GM21619 (cell line): ENCODE measurements around the gene FAM240B.

ENCODE experiments used
- ATAC-seq: cut with Tn5 transposase; IDR thresholded peaks from one replicate; pipeline ENCODE4 v1.9.1; 2021; ENCODE audit not compliant: unreplicated experiment

Gene FAM240B

DNA sequence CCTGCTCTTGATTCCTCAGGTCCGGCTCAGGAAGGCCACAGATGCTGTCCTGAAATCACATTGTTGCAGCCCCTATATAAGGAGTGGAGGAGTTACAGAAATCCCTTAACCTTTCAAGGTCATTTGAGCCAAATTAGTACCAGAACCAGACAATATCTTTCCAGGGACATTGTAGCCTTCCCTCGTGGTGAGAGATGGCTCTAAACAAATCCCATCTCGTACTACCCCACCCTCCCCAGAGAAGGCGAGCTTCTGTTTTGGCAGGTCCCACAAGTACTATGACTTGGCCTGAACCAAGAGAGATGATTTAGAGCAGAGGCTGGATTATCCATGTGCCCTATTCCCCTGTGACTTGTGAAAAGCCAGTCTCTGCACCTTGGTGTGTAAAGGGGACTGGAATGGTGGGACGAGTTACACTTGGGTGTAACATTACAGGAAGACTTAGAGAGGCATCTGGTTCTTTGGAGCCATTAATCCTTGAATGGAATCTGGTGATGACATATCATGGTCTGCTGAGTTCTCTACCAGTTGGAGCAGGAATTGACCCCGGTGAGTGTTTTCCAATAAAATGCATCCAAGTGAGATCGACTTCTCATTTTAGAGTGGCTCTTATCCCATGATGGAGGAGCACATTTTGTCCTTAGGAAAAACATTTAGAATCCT lies at the start of gene FAM240B:
Gene FAM240B, minus strand, starts transcription at position 51 of the 663 bp plus-strand sequence. CDS start 16,134 bp downstream, outside the sequence.
- ATAC-seq = no peak

DNA sequence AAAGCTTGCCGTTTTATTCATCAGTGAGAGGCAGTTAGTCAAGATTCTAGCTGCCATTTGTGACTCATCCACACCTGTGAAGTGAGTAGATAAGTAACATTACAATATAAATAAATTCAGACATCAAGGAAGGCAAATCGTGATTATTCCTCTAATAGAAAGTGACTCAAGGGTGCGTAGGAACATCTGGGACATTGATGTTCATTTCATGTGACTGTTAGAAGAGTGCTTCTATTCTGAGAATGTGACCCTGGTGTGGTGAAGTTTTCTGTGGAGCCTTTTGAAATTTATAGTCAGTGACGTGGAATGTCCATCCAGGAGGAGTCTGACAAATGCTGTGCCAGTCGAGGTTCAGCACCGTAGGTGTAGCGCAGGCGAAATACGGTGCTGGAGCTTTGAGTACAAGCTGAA lies 48.4 kb upstream of the FAM240B start:
- ATAC-seq = no peak

DNA sequence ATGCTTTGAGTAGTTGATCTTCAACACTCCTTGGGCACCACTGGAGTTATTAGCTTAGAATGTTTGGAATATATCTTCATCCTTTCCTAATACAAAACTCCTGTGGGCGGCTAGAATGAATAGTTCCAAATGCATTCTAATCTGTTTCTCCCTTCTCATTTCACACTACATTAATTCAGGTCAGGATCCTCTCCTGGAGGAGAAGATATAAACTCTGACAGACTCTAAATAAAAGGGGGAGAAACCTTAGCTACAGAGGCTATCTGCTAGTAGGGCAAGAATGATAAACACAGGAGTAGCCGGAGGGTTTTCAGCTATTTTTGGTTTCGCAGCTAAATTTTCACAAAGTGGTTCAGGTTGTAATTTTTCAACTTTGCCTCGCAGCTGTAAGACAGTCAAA lies 45.2 kb upstream of the FAM240B start:
- ATAC-seq = no peak

DNA sequence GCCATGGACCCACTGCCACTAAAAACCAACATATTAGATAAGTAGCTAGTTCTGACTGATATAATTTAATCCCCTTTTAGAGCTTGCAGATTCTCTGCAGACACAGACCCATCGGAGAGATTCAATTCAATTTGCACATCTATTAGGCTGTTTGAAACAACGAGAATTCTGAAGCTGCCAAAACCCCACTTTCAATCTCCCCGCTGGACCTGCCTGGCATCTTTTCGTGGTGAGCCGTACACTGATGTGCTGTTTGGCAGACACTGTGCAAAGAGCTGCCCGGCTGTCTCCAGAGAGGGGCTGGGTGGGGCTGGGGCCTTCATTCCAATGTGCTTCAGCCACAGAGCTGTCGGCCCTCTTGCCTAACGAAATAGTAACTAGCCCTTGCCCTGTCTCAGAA lies 42.1 kb upstream of the FAM240B start:
- ATAC-seq = no peak

DNA sequence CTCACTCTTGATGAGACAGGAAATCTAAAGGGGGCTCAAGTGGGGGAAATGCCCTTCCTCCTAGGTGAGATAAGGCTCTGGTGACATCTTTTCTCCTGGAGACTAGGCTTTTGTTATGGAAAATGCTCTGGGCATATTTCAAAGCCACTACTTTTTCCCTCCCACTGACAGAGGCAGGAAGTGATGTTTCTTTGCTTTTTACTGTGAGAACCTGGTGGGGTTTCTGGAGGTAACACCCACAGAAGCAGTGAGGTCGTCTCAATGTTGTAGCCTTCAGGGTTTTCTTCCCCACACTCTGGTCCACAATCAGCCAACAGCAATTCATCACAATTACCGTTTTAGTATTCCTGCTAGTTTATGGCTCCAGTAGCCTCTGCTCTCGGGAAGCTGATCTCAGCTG lies 41.4 kb upstream of the FAM240B start:
- ATAC-seq = no peak

DNA sequence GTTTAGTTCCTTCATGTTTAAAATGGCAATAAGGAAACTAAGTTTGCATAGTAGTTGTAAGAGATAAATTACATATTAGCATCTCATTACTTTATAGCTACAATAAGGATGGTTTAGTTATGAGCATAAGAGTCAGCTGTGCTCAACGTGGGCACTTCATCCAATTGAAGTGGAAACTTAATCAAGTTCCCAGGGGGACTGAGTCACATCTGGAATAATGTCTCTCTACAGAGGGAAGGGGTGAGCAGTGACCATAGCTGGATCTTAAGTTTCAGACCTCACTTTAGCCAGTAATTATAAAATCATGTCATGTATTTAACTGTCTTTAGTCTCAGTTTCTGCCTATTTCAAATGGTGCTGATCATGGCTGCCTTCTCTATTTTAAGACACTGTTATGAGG lies 36.8 kb upstream of the FAM240B start:
- ATAC-seq = no peak

DNA sequence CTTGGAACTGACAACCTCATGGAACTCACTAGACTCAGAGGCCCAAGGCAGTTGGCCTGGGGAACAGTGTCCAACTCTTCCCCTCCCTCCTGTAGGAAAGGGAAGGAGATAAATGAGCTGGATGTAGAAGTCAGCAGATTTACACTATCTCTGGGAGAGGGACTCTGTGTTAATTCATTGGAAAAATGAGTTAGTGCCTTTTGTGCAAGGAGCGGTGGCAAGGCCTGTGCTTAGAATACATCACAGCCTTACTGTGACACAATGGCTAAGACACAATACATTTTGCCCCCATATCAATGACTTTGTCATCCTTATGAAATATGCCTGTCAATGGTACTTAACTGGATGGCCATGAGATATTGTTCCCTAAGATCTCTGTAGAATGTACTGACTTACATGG lies 28.0 kb upstream of the FAM240B start:
- ATAC-seq = no peak

DNA sequence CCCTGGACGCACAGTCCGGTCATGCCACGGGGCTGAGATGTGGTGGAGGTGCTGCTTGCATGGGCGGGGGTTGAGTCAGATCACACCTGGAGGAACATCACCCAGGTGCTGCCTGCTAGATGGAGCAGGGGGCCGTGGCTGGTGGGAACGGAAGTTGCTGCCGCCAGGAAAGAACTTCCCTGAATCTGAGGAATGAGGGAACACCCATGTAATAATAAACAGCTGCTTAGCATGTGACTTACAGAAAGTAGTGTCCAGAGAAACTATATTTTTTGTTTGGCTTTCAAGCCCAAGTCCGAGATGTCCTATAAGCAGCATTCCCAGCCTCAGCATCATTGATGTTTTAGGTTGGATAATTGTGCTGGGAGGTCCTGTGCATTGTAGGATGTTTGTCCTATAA lies 27.1 kb upstream of the FAM240B start:
- no peak for ATAC-seq

DNA sequence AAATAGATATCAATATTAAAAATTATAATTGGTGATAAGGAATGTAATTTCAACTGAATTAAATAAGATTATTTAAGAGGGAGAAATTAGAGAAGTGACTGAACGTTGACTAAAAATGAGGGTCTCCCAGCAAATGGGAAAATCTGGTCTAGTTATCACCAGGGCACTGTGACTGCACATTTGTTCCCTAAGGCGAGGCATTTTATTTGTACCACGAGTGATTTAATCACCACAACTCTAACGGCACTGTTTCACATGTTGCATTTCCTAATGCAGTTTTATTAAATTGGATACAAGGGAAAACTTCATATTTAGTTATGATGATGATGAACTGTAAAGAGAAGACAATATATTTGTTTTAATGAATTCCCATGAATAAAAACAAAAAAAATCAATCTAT lies 26.4 kb upstream of the FAM240B start:
- no peak for ATAC-seq

DNA sequence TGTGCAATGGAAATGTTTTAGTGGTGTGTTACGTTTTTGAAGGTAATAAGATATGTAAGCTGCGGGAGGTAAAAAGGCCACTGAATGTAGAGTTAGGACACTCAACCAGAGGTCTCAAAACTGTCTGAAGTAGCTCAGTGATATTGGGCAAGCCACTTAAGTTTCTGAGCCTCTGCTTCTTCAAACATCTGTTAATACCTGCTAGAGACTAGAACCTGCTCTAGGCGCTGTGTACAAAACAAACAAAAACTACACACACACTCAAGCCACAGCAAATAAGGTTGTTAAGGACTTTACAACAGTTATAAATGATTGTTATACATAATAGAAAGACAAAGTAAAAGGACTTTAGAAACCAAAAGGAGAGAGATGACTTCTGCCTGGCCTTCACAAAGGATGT lies 24.6 kb upstream of the FAM240B start:
- no peak for ATAC-seq

DNA sequence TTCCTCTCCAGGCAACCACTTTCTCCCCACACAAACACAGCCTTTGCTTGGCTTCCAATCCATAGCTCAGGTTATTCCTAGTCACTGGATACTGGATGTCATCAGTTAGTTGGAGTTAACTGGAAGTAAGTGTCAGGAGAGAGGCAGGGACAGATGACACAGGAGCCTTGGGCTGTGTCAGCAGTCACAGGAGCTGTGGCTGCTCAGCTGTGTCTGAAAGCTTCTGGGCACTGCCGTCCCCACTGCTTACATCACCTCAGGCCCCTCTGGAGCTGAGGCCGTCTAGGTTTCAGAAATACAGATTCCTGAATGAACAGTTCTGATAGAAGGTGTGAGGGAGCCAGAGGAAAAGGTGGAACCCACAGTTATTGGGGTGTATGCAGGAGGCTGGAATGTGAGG lies 17.3 kb upstream of the FAM240B start:
- no peak for ATAC-seq

DNA sequence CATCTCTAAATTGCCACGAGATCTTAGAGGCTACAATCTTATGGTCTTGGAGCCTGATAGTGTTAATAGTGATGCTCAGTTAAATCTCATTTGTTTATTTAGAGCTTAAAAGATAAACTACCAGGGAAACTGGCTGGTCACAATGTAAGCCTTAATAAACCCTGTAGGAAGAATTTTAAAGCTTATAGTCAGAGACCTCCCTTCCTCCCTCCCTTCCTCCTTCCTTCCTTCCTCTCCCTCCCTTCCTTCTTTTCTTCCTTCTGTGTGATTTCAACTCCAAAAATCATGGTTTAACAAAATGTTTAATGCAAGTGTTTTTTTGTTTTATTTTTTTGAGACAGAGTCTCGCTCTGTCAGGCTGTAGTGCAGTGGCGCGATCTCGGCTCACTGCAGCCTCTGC lies 14.9 kb upstream of the FAM240B start:
- ATAC-seq = no peak

DNA sequence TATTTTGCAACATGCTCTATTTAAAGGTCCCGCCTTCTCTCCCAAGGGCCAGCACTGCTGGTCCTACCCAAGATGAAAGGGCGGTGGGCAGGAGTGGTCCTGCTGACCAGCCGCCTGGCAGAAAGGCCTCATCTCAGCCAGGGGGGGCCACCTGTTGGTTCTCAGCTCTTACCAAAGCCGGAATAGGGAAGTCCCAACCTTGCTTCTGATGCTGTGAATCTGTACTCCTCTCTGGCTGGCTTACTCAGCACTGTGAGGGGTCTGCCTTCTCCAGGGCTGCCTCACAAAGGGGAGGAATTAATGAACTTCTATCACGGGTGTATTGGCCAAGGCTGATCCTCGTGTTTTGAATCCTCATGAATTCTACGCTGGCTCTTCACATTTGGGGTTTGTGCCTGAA lies 13.6 kb upstream of the FAM240B start:
- no peak for ATAC-seq

DNA sequence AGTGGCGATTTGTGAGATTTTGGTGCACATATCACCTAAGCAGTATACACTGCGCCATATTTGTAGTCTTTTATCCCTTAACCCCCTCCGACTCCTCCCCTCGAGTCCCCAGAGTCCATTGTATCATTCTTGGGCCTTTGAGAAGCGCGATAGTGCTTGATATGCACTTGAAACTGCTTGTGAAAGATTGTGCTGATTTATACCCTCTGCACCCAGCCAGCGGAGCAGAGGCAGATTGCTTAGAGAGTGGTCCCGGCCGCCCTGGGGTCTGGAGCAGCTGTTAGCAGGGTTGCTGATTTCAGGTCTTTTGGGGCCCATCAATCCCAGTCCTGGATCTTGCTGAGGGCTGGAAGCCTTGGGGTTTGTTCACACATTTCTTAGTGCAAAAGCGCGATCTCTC lies 13.0 kb upstream of the FAM240B start:
- no peak for ATAC-seq

DNA sequence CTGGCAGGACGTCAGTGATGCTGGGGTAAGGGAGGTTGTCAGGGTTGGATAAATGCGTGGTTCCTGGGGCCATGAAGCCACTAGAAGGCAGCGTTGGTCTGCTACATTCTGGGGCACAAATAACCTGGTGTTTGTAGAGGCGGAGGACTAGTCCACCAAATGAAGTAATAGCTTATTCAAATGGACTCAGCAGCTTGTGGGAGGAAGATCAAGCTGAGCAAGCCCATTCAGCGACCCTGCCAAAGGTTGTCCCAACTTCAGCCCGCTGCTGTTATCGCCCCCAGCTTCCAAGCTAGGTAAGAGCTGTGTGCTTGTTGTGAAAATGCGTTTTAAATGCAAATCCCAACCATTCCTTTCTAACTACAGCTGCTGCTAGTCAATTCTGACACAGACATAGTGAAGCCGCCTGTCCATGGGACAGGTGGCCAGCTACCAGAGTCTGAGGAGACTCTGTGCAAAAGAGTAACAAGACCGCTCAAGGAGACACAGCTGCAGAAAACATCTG lies 7.6 kb upstream of the FAM240B start:
- no peak for ATAC-seq

DNA sequence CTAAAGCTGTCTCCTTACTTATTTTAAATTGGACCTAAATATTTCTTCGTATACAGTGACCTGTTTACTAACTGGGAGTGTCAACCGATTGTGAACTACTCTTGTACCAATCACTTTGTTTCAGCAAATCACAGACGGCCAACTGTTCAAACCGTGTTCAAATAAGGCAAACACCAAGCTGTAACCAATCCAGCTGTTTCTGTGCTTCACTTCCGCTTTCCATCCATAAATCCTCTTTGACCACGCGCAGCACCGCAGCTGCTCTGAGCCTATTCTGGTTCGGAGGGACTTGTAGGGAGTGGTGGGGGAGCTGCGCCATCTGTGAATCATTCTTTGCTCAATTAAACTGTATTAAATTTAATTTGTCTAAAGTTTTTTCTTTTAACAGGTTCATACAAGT lies 4.8 kb upstream of the FAM240B start:
- no peak for ATAC-seq

DNA sequence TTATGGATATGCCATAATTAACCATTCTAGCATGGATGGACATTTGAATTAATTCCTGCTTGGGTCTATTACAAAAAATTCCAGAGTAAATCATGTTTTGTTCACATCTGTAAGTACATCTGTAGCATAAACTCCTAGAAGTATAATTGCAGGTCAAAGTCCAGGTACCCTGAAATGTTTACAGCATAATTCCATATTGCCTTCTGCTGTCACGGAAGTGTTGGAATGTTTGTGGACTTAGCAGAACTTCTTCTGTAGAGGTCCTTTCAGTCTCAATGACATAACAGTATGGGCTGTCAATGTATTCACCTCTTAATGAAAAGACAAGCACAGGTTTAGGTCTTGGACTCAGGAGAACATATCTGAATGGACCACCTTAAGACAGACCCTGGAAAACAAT lies 1.8 kb downstream of the FAM240B start:
- no peak for ATAC-seq

DNA sequence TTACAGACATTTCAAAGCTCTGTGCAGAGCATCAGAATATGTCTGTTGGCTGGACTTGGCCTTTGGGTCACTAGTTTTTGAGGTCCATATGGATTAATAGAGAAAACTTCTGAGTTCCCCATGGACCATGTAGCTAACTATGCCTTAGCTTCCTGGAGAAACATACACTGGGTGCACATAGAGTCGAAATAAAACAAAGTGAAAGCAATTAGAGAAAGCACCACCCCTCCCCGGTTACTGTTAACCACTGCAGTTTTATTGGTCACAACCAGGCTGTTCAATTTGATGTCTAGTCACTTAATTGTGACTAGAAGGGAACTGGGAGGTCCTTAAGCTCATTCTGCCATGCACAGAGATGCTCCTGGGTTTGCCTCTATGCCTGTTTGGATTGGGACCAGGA lies 4.2 kb downstream of the FAM240B start:
- ATAC-seq = no peak

DNA sequence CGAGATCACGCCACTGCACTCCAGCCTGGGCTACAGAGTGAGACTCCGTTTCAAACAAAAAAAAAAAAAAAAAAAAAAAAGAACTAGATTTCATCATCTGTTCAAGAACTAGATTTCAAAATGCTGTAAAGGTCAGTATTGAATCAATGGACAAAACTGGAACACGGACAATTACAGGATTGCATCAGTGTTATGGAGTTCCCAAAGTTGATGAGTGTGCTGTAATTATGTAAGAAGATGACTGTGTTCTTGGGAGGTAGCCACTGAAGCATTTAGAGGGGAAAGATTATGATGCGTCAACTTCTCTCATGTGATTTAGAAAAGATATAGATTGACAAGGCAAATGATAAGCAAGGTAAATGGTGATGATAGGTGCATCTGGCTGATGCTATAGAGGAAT lies 6.5 kb downstream of the FAM240B start:
- ATAC-seq = no peak

DNA sequence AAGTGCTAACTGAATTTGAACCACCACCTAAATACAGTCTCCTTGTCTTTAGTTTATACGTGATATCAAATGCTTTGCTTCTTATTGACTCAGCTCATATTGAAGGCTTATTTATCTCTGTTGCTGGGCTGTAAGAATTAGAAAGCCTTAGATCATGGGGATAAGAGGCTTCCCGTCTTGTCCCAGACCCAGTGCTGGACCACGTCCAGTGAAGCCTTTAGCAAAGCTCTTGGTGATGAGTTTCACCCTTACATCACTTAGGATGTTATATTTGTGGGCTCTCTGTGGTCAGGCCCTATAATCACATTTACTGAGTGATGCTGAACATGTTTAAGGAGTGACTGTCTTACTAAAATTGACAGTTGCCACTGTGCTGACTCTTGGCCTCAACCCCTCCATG lies 11.2 kb downstream of the FAM240B start:
- no peak for ATAC-seq

DNA sequence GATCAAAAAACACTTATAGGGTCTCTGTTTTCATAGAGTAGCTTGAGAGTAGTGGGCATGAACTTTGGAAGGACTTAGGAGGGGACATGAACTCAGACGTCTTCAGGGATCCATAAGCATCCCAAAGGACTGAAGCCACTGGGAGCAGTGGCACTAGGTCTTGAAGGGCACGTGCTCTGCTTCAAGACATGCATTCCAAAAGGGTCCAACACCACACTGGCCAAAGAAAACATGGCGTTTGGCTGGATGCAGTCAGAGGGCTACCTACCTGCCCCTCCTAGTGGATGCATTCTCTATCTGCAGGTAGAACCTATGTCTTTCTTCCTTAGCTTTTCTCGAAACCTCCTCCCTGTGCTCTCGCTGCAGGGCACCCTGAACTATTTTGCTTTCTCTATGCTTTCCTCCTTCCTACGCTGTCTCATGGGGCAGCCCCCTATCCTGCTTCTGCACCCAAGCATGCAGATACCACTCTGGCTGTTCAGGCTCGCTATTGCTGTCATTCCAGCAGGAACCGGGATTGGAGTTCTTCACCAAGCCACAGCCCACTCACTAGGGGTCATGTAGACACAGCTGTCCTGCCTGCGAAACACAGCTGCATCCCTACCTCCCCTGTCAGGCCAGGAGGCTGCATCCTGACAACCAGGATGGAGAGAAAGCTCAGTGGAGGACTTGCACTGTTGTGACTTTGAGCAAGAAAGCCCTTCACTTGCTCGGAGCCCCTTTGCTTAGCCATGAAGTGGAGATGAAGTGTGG lies 11.9 kb downstream of the FAM240B start:
- no peak for ATAC-seq

DNA sequence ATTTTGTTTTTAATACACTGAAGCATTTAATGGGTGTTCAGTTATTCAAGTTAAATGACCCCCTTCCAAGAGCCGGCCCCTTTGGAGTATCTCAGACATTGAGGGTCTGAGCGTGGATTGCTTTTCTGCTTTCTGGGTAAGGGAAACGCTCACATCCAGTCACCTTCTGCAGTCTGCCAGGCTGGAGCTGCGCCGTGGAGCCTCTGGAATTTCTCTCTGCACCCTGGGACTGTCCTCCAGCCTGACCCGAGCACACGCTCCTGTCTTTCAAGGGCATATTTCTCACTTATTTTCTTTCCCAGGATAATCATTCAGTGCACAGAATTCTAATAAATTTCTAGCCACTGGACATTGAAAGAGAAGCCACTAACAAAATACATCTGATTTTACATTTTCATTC lies 13.4 kb downstream of the FAM240B start:
- no peak for ATAC-seq

DNA sequence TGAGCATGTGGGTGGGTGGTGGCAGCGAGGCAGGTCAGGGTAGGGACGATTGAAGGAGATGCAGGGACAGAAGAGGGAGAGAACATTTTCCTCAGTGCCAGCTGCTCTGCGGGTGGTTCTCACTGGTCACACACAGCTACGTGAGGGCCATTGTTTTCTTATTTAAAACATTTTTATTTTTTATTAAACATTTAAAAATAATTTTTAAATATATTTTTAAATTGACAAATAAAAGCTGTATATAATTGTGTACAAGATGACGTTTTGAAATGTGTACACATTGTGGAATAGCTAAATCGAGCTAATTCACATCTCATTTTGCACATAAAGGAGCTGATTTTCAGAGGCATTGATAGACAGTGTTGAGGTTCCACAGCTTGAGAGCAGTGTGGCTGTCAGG lies 14.0 kb downstream of the FAM240B start:
- ATAC-seq = no peak
